ENCODE results near the gene ATP1B4.
A peak's percentile ranks its signal among the peaks of the same experiment; 100 is the strongest.

ATP1B4 gene

DNA sequence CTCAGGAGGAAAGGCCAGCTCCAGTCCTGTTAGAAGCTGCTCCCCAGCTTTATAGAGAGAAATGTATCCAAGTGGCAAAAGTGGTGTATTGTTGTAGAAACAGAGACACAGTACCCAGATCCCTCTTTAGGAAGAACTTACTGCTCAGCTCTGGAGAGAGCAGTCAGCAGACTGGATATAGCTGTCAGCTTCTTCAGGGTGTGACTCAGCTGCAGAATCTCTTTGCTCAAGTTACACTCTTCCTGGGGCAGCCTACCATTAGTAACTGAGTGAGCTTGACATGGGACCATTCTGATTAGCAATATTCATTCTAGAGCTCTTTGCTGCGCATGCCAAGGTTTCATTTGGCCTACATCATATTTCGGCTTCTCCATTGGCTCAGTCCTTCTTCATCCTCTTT lies 40.5 kb downstream of the ATP1B4 start:
- no peak overlapping the region for H3K4me2 ChIP-seq (ENCODE audit: low read length)
- no peak overlapping the region for H3K27ac ChIP-seq (ENCODE audit: low read depth, low read length)
- no peaks in the 10 kb centered on the region for H3K27me3 ChIP-seq (ENCODE audit: control insufficient read depth, low read length)
- no peaks in the 10 kb centered on the region for H3K9me3 ChIP-seq (ENCODE audit: control insufficient read depth, insufficient read depth, low read length)
- no peaks in the 10 kb centered on the region for H3F3A ChIP-seq (ENCODE audit: control insufficient read depth, insufficient read depth)
- TF ChIP-seq, protein P1, sequence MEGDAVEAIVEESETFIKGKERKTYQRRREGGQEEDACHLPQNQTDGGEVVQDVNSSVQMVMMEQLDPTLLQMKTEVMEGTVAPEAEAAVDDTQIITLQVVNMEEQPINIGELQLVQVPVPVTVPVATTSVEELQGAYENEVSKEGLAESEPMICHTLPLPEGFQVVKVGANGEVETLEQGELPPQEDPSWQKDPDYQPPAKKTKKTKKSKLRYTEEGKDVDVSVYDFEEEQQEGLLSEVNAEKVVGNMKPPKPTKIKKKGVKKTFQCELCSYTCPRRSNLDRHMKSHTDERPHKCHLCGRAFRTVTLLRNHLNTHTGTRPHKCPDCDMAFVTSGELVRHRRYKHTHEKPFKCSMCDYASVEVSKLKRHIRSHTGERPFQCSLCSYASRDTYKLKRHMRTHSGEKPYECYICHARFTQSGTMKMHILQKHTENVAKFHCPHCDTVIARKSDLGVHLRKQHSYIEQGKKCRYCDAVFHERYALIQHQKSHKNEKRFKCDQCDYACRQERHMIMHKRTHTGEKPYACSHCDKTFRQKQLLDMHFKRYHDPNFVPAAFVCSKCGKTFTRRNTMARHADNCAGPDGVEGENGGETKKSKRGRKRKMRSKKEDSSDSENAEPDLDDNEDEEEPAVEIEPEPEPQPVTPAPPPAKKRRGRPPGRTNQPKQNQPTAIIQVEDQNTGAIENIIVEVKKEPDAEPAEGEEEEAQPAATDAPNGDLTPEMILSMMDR (IDR thresholded peaks at IDR 0.05; ENCODE audit: low read depth, low read length, poor library complexity, severe bottlenecking) = no peak
- no peak for TF ChIP-seq EZH2phosphoT487 (IDR thresholded peaks at IDR 0.05; ENCODE audit: borderline replicate concordance, low read length)
- H3K9me2 ChIP-seq (replicated peaks; ENCODE audit: control insufficient read depth, low read length) = no peaks in the 10 kb centered on the region
- H3K36me3 ChIP-seq (ENCODE audit: control insufficient read depth, low read length) = no peaks in the 10 kb centered on the region
- no peaks in the 10 kb centered on the region for H4K20me1 ChIP-seq (ENCODE audit: control insufficient read depth, insufficient read depth, low read depth, low read length)
- no peaks in the 10 kb centered on the region for H3K4me1 ChIP-seq (ENCODE audit: control insufficient read depth, low read length)
- no peak overlapping the region for H3K4me3 ChIP-seq (ENCODE audit: low read length)
- H3K79me2 ChIP-seq (ENCODE audit: control insufficient read depth, low read length) = no peaks in the 10 kb centered on the region

DNA sequence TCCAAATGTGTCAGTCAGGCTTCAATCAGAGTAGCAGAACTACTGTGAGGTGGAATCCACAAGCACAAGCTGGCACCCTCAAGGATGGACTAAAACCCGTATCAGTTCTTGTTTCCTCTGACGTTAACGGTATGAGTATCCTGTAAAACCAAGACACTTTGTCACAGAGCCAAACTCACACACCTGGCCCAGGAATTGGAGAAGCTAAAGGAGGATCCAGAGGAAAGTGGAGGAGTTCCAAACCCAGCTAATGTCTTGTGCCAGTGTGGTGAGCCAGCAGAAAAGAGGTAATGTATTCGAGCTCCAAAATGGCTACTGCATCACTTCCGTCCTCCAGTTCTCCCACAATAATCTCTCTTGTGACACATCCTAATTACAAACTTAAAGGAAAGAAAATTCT lies 44.7 kb downstream of the ATP1B4 start:
- Histone ChIP-seq H3K27ac (ENCODE audit: low read depth, low read length) (no peak overlapping the region), H3K9me2 (replicated peaks; ENCODE audit: control insufficient read depth, low read length) (no peaks in the 10 kb centered on the region), H3K4me3 (ENCODE audit: low read length) (no peak overlapping the region), H3K4me1 (ENCODE audit: control insufficient read depth, low read length) (no peaks in the 10 kb centered on the region), H3K9me3 (ENCODE audit: control insufficient read depth, insufficient read depth, low read length) (no peaks in the 10 kb centered on the region), H3K4me2 (ENCODE audit: low read length) (no peak overlapping the region), H3K36me3 (ENCODE audit: control insufficient read depth, low read length) (no peaks in the 10 kb centered on the region), H3F3A (ENCODE audit: control insufficient read depth, insufficient read depth) (no peaks in the 10 kb centered on the region), H3K79me2 (ENCODE audit: control insufficient read depth, low read length) (no peaks in the 10 kb centered on the region), H3K27me3 (ENCODE audit: control insufficient read depth, low read length) (no peaks in the 10 kb centered on the region), H4K20me1 (ENCODE audit: control insufficient read depth, insufficient read depth, low read depth, low read length) (no peaks in the 10 kb centered on the region)
- no peak for TF ChIP-seq EZH2phosphoT487 (IDR thresholded peaks at IDR 0.05; ENCODE audit: borderline replicate concordance, low read length)
- TF ChIP-seq, protein P1 (IDR thresholded peaks at IDR 0.05; ENCODE audit: low read depth, low read length, poor library complexity, severe bottlenecking) = no peak

DNA sequence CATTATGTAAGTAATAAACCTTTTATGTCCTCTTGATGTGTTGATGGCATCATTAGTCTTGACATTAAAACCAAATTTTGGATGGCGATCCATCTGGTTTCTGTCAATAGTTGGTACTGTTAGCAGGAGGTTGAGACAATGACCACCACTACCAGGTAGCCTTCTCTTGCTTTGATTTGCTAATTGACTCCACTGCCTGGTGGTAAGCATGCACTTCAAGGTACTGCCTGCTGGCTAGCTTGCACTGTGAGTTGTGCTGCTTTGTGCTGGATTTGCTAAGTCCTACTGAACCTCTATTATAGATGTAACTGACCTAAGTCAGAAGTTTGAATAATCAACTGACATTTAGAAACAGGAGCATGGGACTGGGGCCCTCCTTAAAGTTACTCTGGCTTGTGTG lies 46.3 kb downstream of the ATP1B4 start:
- no peak overlapping the region for H3K4me3 ChIP-seq (ENCODE audit: low read length)
- no peaks in the 10 kb centered on the region for H4K20me1 ChIP-seq (ENCODE audit: control insufficient read depth, insufficient read depth, low read depth, low read length)
- no peaks in the 10 kb centered on the region for H3K36me3 ChIP-seq (ENCODE audit: control insufficient read depth, low read length)
- no peak for TF ChIP-seq EZH2phosphoT487 (IDR thresholded peaks at IDR 0.05; ENCODE audit: borderline replicate concordance, low read length)
- TF ChIP-seq, protein P1 (IDR thresholded peaks at IDR 0.05; ENCODE audit: low read depth, low read length, poor library complexity, severe bottlenecking) = no peak
- H3K4me1 ChIP-seq (ENCODE audit: control insufficient read depth, low read length) = no peaks in the 10 kb centered on the region
- no peak overlapping the region for H3K4me2 ChIP-seq (ENCODE audit: low read length)
- H3F3A ChIP-seq (ENCODE audit: control insufficient read depth, insufficient read depth) = no peaks in the 10 kb centered on the region
- no peaks in the 10 kb centered on the region for H3K9me2 ChIP-seq (replicated peaks; ENCODE audit: control insufficient read depth, low read length)
- no peaks in the 10 kb centered on the region for H3K79me2 ChIP-seq (ENCODE audit: control insufficient read depth, low read length)
- no peak overlapping the region for H3K27ac ChIP-seq (ENCODE audit: low read depth, low read length)
- H3K27me3 ChIP-seq (ENCODE audit: control insufficient read depth, low read length) = no peaks in the 10 kb centered on the region
- H3K9me3 ChIP-seq (ENCODE audit: control insufficient read depth, insufficient read depth, low read length) = no peaks in the 10 kb centered on the region

DNA sequence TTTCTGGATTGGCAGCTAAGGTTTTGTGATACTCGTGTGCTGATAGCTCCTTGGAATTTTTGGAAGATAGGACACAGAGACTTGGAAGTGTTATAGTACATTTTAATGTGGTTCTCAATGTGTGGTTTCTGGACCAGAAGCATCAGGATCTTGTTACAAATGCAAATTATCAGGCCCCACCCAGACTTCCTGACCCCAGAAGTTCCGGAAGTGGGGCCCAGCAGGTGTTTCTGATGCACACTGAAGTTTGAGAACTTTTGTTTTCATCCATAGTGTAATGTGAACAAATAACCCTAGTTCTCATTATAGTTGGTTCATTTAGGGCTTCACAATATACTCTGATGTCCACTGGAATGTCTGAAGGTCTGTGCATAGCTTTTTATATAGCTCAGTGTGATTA lies 57.6 kb downstream of the ATP1B4 start:
- Histone ChIP-seq H3K27me3 (ENCODE audit: control insufficient read depth, low read length) (no peaks in the 10 kb centered on the region), H4K20me1 (ENCODE audit: control insufficient read depth, insufficient read depth, low read depth, low read length) (no peaks in the 10 kb centered on the region), H3K9me2 (replicated peaks; ENCODE audit: control insufficient read depth, low read length) (no peaks in the 10 kb centered on the region), H3K27ac (ENCODE audit: low read depth, low read length) (peak overlapping the region; percentile 37; the same call in 1 of the 2 replicates), H3K36me3 (ENCODE audit: control insufficient read depth, low read length) (no peaks in the 10 kb centered on the region), H3K4me1 (ENCODE audit: control insufficient read depth, low read length) (peaks cover 14% of the 10 kb centered on the region), H3K4me3 (ENCODE audit: low read length) (peak overlapping the region; percentile 37), H3F3A (ENCODE audit: control insufficient read depth, insufficient read depth) (no peaks in the 10 kb centered on the region), H3K9me3 (ENCODE audit: control insufficient read depth, insufficient read depth, low read length) (no peaks in the 10 kb centered on the region), H3K4me2 (ENCODE audit: low read length) (peak overlapping the region; percentile 51), H3K79me2 (ENCODE audit: control insufficient read depth, low read length) (no peaks in the 10 kb centered on the region)
- no peak for TF ChIP-seq EZH2phosphoT487 (IDR thresholded peaks at IDR 0.05; ENCODE audit: borderline replicate concordance, low read length)
- TF ChIP-seq, protein P1 (IDR thresholded peaks at IDR 0.05; ENCODE audit: low read depth, low read length, poor library complexity, severe bottlenecking) = no peak

Measured in DOHH2 (cell line).